Measurements from ENCODE around the gene COL25A1.
"Not testable (repeated sequence)": the region's sequence is repeated elsewhere in the genome, so short reads cannot be mapped to it uniquely, and the experiment has no call there.

COL25A1 gene

DNA sequence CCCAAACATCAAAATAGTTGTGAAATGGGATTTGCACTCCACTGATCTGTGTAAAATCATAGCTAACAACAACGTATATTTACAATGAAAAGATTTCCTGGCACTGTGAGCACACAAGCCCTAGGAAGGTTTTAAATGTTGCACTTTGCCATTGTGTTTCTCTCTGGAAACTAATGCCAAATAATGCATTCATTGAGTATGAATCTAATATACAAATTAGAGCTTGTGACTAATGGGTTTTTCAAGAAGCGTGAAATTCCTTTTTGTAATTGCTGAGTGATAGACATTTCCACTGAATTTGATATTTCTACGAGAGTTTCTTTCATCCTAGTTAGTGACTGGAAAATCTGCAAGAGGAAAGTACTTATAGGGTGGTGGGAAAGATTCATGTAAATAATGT lies 135.9 kb downstream of the COL25A1 start:
- DNase-seq: no peak

GRCh38 chr4:109166126-109166525 lies 136.3 kb downstream of the COL25A1 start:
- DNase-seq: no peak

GRCh38 chr4:109164011-109164410 lies 138.4 kb downstream of the COL25A1 start:
- no peak for DNase-seq

GRCh38 chr4:109163493-109163892 lies 139.0 kb downstream of the COL25A1 start:
- DNase-seq: no peak

- DNase-seq: no peak
Measured at GRCh38 chr4:109162759-109163158, 139.7 kb downstream of the COL25A1 start.

GRCh38 chr4:109160494-109160893 lies 142.0 kb downstream of the COL25A1 start:
- no peak for DNase-seq

GRCh38 chr4:109157696-109158095 lies 144.8 kb downstream of the COL25A1 start:
- DNase-seq: no peak

- DNase-seq: no peak
Measured at GRCh38 chr4:109157205-109157604, 145.3 kb downstream of the COL25A1 start.

- DNase-seq: no peak
Measured at GRCh38 chr4:109156356-109156755, 146.1 kb downstream of the COL25A1 start.

- DNase-seq: no peak
Measured at GRCh38 chr4:109155682-109156283, 146.7 kb downstream of the COL25A1 start.

DNA sequence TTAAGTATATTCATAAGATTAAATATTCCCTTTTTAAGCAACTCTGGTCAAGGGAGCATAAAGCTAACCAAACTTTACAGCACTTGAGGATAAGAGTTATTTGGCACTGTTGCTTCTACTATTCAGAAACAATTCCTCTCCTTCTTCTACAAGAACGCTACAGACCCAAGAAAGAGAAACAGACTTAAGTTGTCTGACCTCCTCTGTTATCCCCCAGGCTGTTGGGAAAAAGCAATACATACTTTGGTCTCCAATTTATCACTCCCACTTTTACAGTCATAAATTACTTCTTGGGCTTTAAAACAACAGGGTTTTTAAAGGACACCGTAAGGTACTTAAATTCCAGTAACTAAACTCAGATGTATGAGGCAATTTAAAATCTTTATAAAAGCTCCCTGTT lies 147.4 kb downstream of the COL25A1 start:
- DNase-seq: no peak

- no peak for DNase-seq
Measured at GRCh38 chr4:109154424-109154823, 148.0 kb downstream of the COL25A1 start.

GRCh38 chr4:109149836-109150235 lies 152.6 kb downstream of the COL25A1 start:
- DNase-seq: no peak

GRCh38 chr4:109148577-109149075 lies 153.8 kb downstream of the COL25A1 start:
- DNase-seq: no peak

- DNase-seq: no peak
Measured at GRCh38 chr4:109147135-109147534, 155.3 kb downstream of the COL25A1 start.

- no peak for DNase-seq
Measured at GRCh38 chr4:109146499-109146898, 156.0 kb downstream of the COL25A1 start.

- not testable (repeated sequence) for DNase-seq
Measured at GRCh38 chr4:109138125-109138524, 164.3 kb downstream of the COL25A1 start.

GRCh38 chr4:109134921-109135320 lies 167.5 kb downstream of the COL25A1 start:
- no peak for DNase-seq

DNA sequence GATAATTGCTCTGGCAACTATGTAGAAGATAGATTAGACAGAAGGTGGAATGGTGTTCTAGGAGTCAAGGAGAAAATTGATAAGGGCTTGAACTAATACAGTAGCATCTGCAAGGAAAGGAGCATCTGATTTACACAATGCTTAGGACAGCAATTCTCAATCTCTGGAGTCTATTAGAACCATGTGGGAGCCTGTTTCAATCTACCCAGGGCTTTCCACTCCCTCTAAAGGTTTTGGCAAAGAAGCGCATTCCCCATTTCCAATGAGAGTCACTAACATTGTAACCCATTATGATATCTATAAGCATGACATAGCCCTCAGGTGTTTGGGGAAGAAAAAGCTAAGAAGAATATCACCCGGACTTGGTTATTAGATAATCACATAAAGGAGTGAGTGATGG lies 168.2 kb downstream of the COL25A1 start:
- DNase-seq: no peak

DNA sequence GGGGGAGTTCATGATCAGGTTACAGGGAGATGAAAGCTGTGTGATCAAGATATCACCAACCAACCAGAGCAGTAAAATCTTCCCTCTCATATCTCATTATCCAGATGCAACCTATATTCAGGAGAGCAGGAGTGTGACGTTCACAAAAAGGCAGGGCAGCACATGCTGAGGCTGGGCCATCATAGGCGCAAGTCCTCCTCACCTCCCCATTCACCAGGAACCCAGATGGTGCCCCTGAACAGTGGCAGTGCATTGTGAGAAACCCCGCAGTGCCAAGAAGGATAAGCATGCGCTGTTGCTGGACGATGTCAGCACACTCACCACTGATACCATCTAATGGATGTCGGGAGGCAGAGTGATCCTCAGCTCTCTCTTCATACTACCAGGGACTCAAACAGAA lies 170.9 kb downstream of the COL25A1 start:
- DNase-seq: no peak

DNA sequence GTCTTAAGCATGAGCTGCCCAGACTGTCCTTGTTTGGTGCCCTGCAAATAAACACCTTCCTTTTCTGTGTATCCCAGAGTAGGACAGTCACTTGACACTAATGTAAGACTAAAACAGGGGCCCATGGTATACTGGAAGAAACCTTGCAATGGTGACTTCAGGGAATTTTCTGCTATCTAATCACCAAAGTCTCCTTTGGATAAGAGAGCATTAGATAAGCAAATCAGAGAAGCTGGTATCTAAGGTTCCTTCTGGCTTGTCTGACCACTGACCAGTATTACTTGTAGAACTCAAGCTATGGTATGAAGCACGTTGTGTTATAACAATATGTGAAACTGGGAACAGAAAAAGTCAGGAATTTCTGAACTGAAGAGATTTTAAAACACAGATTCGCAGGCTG lies 173.9 kb downstream of the COL25A1 start:
- no peak for DNase-seq

DNA sequence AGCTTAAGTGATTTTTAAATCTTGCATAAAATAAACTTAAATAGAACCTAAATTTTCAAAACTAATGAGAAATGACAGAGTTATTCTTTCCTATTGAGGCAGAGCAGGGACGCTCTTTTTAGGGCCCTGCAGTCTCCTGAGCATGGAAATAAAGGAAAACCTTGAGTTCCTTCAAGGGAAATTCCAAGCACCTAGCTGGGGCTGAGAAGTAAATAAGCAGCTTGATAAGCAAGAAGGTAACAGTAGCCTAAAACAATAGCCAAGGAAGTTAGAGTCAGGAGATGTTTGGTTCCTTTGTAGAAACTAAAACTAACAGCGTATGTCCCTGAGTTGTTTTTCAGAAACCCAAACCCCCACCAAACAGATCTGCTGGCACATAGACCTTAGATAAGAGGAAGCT lies 174.6 kb downstream of the COL25A1 start:
- no peak for DNase-seq

DNA sequence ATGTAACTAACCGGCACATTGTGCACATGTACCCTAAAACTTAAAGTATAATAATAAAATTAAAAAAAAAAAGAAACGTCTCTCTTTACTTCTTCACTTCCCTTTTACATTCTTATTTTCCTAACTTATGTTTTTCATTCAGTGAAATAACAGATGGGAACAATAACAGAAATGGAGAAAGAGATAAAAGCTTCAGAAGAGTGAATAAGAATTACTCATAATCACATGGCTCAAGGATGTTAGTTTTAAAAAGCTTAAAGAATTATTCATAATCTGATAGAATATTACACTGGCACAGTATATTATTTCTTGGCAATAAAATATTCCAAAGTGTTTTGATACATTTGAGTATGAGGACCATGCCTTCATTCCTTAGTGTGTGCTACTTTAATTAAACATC lies 175.6 kb downstream of the COL25A1 start:
- DNase-seq: no peak

- no peak for DNase-seq
Measured at GRCh38 chr4:109125084-109125483, 177.4 kb downstream of the COL25A1 start.

DNA sequence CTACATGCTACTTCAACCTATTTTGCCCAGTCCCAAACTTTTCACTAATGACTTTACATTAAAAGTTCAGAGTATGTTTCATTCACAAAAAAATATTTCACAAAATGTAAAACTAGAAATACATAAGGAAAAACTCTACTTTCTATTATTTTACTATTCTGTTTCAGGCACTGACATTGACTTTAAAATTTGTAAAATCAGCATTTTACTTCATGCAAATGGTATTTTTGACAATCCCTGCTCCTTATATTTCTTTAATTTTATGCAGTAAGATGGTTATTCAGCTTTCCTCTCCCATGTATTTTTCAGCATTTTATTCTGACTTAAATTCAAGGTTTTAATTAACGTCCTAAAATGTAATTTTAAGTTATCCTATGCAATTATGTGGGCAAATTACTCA lies 178.5 kb downstream of the COL25A1 start:
- DNase-seq: no peak
